H1 (cell line): Measurements from ENCODE around the gene COX10. TPM values are rescaled to one million over a fixed set of nuclear protein-coding genes. Genes with fewer than 3 reads are reported as not detected.

ENCODE experiments used
- CTCF ChIA-PET: fragments of 300-600 bp; sonication (Branson Sonifier 250); formaldehyde crosslinking; loops from one replicate; lab custom pipeline; 2021; ENCODE audit not compliant: partially characterized antibody; lab: Charles Lee
- POLR2A ChIA-PET: fragments of 300-600 bp; sonication (Branson Sonifier 250); formaldehyde crosslinking; loops from one replicate; lab custom pipeline; 2021; ENCODE audit warnings: inconsistent platforms; ENCODE audit not compliant: partially characterized antibody; lab: Charles Lee
- DNase-seq, 2 experiments: peaks; one replicate each; pipeline versions ENCODE4 v3.0.0 to v3.0.0-alpha.2; 2010 to 2022; ENCODE audit warnings: low spot score in 2 of 2, low read depth in 1 of 2, mixed read lengths in 1 of 2
- FAIRE-seq: peaks from 2 replicates; lab custom pipeline; 2011; peaks lifted over from hg19 to GRCh38; lab: Jason Lieb, UNC
- H2AFZ ChIP-seq: 2 replicates; pipeline ENCODE4 v1.8.1; 2012; ENCODE audit warnings: low read length, inconsistent platforms
- H2AK5ac ChIP-seq: 2 replicates; pipeline ENCODE4 v1.6.1; 2013; ENCODE audit warnings: low read depth, low read length
- H2BK120ac ChIP-seq: replicated peaks from 2 replicates; pipeline ENCODE3; 2013; ENCODE audit warnings: low read depth, low read length, inconsistent platforms
- H2BK12ac ChIP-seq: 2 replicates; pipeline ENCODE4 v1.6.1; 2013; ENCODE audit warnings: low read depth, low read length
- H2BK15ac ChIP-seq: 2 replicates; pipeline ENCODE4 v1.6.1; 2013; ENCODE audit warnings: low read length
- H2BK20ac ChIP-seq: 2 replicates; pipeline ENCODE4 v1.6.1; 2013; ENCODE audit warnings: low read length
- H2BK5ac ChIP-seq: 2 replicates; pipeline ENCODE4 v1.6.1; 2013; ENCODE audit warnings: low read depth, low read length
- H3K14ac ChIP-seq: 2 replicates; pipeline ENCODE4 v1.6.1; 2013; ENCODE audit warnings: inconsistent platforms; ENCODE audit not compliant: insufficient read length
- H3K18ac ChIP-seq: 2 replicates; pipeline ENCODE4 v1.6.1; 2013; ENCODE audit warnings: low read length; ENCODE audit errors: extremely low read depth
- H3K23ac ChIP-seq: 2 replicates; pipeline ENCODE4 v1.6.1; 2013; ENCODE audit warnings: inconsistent platforms; ENCODE audit not compliant: insufficient read length
- H3K23me2 ChIP-seq: 2 replicates; pipeline ENCODE4 v1.6.1; 2013; ENCODE audit warnings: low read depth, low read length
- H3K27ac ChIP-seq: 2 replicates; pipeline ENCODE4 v1.6.1; 2011; ENCODE audit warnings: low read depth, low read length, inconsistent platforms
- H3K27me3 ChIP-seq, 4 experiments: replicated peaks in 1 of 4; 1 replicate in 1 of 4; 2 replicates in 3 of 4; pipeline versions ENCODE4 v1.6.1 to v1.8.1; 2011 to 2013; ENCODE audit warnings: low read length in 3 of 4, mild to moderate bottlenecking in 3 of 4, inconsistent platforms in 2 of 4, mixed read lengths in 2 of 4, moderate library complexity in 1 of 4; ENCODE audit not compliant: control insufficient read depth in 3 of 4, insufficient read depth in 3 of 4; ENCODE audit errors: extremely low read depth in 1 of 4
- H3K36me3 ChIP-seq, 4 experiments: 2 replicates each; pipeline versions ENCODE4 v1.6.1 to v1.8.1; 2011 to 2013; ENCODE audit warnings: mild to moderate bottlenecking in 4 of 4, low read length in 3 of 4, moderate library complexity in 2 of 4, control low read depth in 1 of 4, inconsistent platforms in 1 of 4; ENCODE audit not compliant: insufficient read depth in 4 of 4, control insufficient read depth in 2 of 4
- H3K4ac ChIP-seq: replicated peaks from 2 replicates; pipeline ENCODE3; 2013; ENCODE audit warnings: low read length, low read depth, mixed read lengths, inconsistent platforms; ENCODE audit not compliant: insufficient read length
- H3K4me1 ChIP-seq, 4 experiments: replicated peaks in 1 of 4; 1 replicate in 1 of 4; 2 replicates in 3 of 4; pipeline versions ENCODE4 v1.6.1 to v1.8.1; 2011 to 2013; ENCODE audit warnings: low read length in 3 of 4, inconsistent platforms in 2 of 4, mixed read lengths in 1 of 4; ENCODE audit not compliant: insufficient read depth in 4 of 4, control insufficient read depth in 3 of 4
- H3K4me2 ChIP-seq, 2 experiments: 2 replicates each; pipeline versions ENCODE4 v1.6.1 to v1.8.1; 2011 to 2013; ENCODE audit warnings: low read depth in 2 of 2, low read length in 2 of 2, control low read depth in 1 of 2, inconsistent platforms in 1 of 2, mild to moderate bottlenecking in 1 of 2; ENCODE audit not compliant: insufficient read depth in 1 of 2
- H3K4me3 ChIP-seq, 4 experiments: fragments of 200-600, 300-600 bp in 1 of 4; sonication (generic), shearing (Covaris generic), sonication (Bioruptor Twin) in 1 of 4; 2 replicates each; pipeline versions ENCODE4 v1.5.1 to v1.8.1; 2011 to 2016; ENCODE audit warnings: low read length in 4 of 4, low read depth in 3 of 4, control low read depth in 2 of 4, inconsistent platforms in 2 of 4, mild to moderate bottlenecking in 2 of 4, mixed read lengths in 1 of 4, moderate library complexity in 1 of 4; ENCODE audit not compliant: insufficient read depth in 2 of 4; ENCODE audit errors: extremely low read depth in 1 of 4
- H3K56ac ChIP-seq: replicated peaks from 2 replicates; pipeline ENCODE3; 2013; ENCODE audit warnings: low read depth, mild to moderate bottlenecking, mixed read lengths, low read length, inconsistent platforms; ENCODE audit not compliant: insufficient read length
- H3K79me1 ChIP-seq: 2 replicates; pipeline ENCODE4 v1.6.1; 2013; ENCODE audit warnings: low read depth, low read length, control low read depth
- H3K79me2 ChIP-seq, 2 experiments: 2 replicates each; pipeline versions ENCODE4 v1.6.1 to v1.8.1; 2012 to 2013; ENCODE audit warnings: low read length in 2 of 2, mild to moderate bottlenecking in 2 of 2, inconsistent platforms in 1 of 2; ENCODE audit not compliant: insufficient read depth in 2 of 2, control insufficient read depth in 1 of 2
- H3K9ac ChIP-seq, 4 experiments: replicated peaks in 1 of 4; 1 replicate in 1 of 4; 2 replicates in 3 of 4; pipeline versions ENCODE4 v1.6.1 to v1.8.1; 2011 to 2013; ENCODE audit warnings: low read depth in 3 of 4, low read length in 3 of 4, control low read depth in 2 of 4, mild to moderate bottlenecking in 2 of 4, moderate library complexity in 2 of 4, inconsistent platforms in 1 of 4; ENCODE audit errors: extremely low read depth in 1 of 4
- H3K9me3 ChIP-seq, 2 experiments: 2 replicates each; pipeline versions ENCODE4 v1.6.1 to v1.8.1; 2012 to 2013; ENCODE audit warnings: mild to moderate bottlenecking in 2 of 2, moderate library complexity in 2 of 2, control low read depth in 1 of 2, inconsistent platforms in 1 of 2, low read depth in 1 of 2, low read length in 1 of 2, mixed read lengths in 1 of 2; ENCODE audit not compliant: insufficient read depth in 2 of 2
- H4K20me1 ChIP-seq, 2 experiments: replicated peaks in 1 of 2; 2 replicates each; pipeline versions ENCODE3 to v1.8.1; 2011 to 2013; ENCODE audit warnings: inconsistent platforms in 2 of 2, low read length in 2 of 2, mild to moderate bottlenecking in 1 of 2; ENCODE audit not compliant: insufficient read depth in 2 of 2, control insufficient read depth in 1 of 2
- H4K5ac ChIP-seq: 2 replicates; pipeline ENCODE4 v1.6.1; 2013; ENCODE audit warnings: low read length, low read depth, mixed read lengths, inconsistent platforms; ENCODE audit not compliant: insufficient read length
- H4K8ac ChIP-seq: 2 replicates; pipeline ENCODE4 v1.8.0; 2013; ENCODE audit warnings: mild to moderate bottlenecking, moderate library complexity, low read length, inconsistent platforms; ENCODE audit not compliant: insufficient read depth; ENCODE audit errors: extremely low read depth
- H4K91ac ChIP-seq: replicated peaks from 2 replicates; pipeline ENCODE3; 2013; ENCODE audit warnings: low read length, mixed read lengths, inconsistent platforms; ENCODE audit not compliant: insufficient read length
- ASH2L ChIP-seq: fragments of 200-600, 300-600 bp; sonication (generic); IDR thresholded peaks from one replicate; pipeline ENCODE4 v1.7.1; 2017; ENCODE audit warnings: low read length
- BACH1 ChIP-seq: IDR thresholded peaks from 2 replicates; pipeline ENCODE4 v1.6.1; 2012; ENCODE audit warnings: low read length, improper control_type of control experiment
- CEBPB ChIP-seq: IDR thresholded peaks from 2 replicates; pipeline ENCODE4 v1.6.1; 2012; ENCODE audit warnings: low read depth, low read length
- EP300 ChIP-seq, 2 experiments: IDR thresholded peaks; 1 replicate in 1 of 2; 2 replicates in 1 of 2; pipeline ENCODE4 v1.6.1; 2011 to 2012; ENCODE audit warnings: low read depth in 2 of 2, low read length in 2 of 2, mild to moderate bottlenecking in 2 of 2, borderline replicate concordance in 1 of 2, inconsistent platforms in 1 of 2, moderate library complexity in 1 of 2
- GABPA ChIP-seq: IDR thresholded peaks from 2 replicates; pipeline ENCODE4 v1.6.1; 2011; ENCODE audit warnings: mild to moderate bottlenecking, low read length, moderate library complexity, borderline replicate concordance; ENCODE audit not compliant: insufficient read depth
- GTF2F1 ChIP-seq: IDR thresholded peaks from 2 replicates; pipeline ENCODE4 v1.6.1; 2012; ENCODE audit warnings: low read depth, low read length, improper control_type of control experiment, borderline replicate concordance
- HDAC2 ChIP-seq, 2 experiments: fragments of 300-600 bp in 1 of 2; sonication (generic) in 1 of 2; IDR thresholded peaks; 2 replicates each; pipeline ENCODE4 v1.6.1; 2011 to 2012; ENCODE audit warnings: low read depth in 2 of 2, low read length in 2 of 2, mild to moderate bottlenecking in 2 of 2, moderate library complexity in 2 of 2, borderline replicate concordance in 1 of 2, inconsistent platforms in 1 of 2
- MAFK ChIP-seq: IDR thresholded peaks from 2 replicates; pipeline ENCODE4 v1.6.1; 2012; ENCODE audit warnings: low read depth, mild to moderate bottlenecking, improper control_type of control experiment, low read length
- PHF8 ChIP-seq: fragments of 200-600 bp; sonication (generic); conservative IDR thresholded peaks from 2 replicates; pipeline ENCODE4 v1.7.1; 2012; ENCODE audit warnings: low read depth, mild to moderate bottlenecking, inconsistent platforms, low read length, moderate library complexity
- POU5F1 ChIP-seq: IDR thresholded peaks from 2 replicates; pipeline ENCODE4 v1.6.1; 2011; ENCODE audit warnings: low read depth, mild to moderate bottlenecking, low read length, moderate library complexity
- SP1 ChIP-seq: IDR thresholded peaks from 2 replicates; pipeline ENCODE4 v1.6.1; 2011; ENCODE audit warnings: low read depth, low read length
- SRF ChIP-seq: IDR thresholded peaks from 2 replicates; pipeline ENCODE4 v1.6.1; 2011; ENCODE audit warnings: mild to moderate bottlenecking, low read depth, low read length, moderate library complexity
- SUZ12 ChIP-seq: fragments of 200-600 bp; sonication (generic); IDR thresholded peaks from 2 replicates; pipeline ENCODE4 v1.6.1; 2012; ENCODE audit warnings: mild to moderate bottlenecking, inconsistent platforms, low read length, moderate library complexity, mixed read lengths
- WGBS, 2 experiments: shearing (Covaris generic) in 1 of 2; methylation state at CpG; one replicate each; pipeline versions ENCODE4 v1.1.6 to v1.1.7; 2013 to 2015; ENCODE audit warnings: low lambda C conversion rate in 2 of 2, mixed read lengths in 2 of 2, inconsistent platforms in 1 of 2, low coverage in 1 of 2, missing lambda C conversion rate in 1 of 2; ENCODE audit not compliant: insufficient replicate concordance in 2 of 2, insufficient coverage in 1 of 2, insufficient read length in 1 of 2; ENCODE audit errors: extremely low coverage in 1 of 2, missing lambda C conversion rate in 1 of 2; 5-methylcytosine and 5-hydroxymethylcytosine counted together
- polyA plus RNA-seq, 7 experiments: library from polyadenylated mRNA; depleted of rRNA in 3 of 7; stranded (reverse) in 5 of 7; unstranded in 2 of 7; fragments of >200 nt in 5 of 7; fragments of 200-250 nt in 2 of 7; gene quantifications; 1 replicate in 5 of 7; 2 replicates in 1 of 7; 4 replicates in 1 of 7; pipeline versions ENCODE4 v1.2.1 to v1.2.3, GENCODE V29; 2011 to 2013; ENCODE audit warnings: missing spikeins in 2 of 7, mixed read lengths in 2 of 7
- total RNA-seq: library from RNA; stranded (reverse); fragmentation: NEBNext Ultra II Directional; extraction: Animal tissue kit (Norgen Biotek cat#: 25700); gene quantifications from 2 replicates; pipeline ENCODE4 v1.2.1, GENCODE V29; 2021

The COX10 gene
- total and polyA plus RNA-seq, 2 of the 8 experiments (the other 6 are each of a cell fraction or from before 2014, with no cell fraction given) = 18.0 to 23.0 TPM

GRCh38 chr17:14089179-14089578, 19.9 kb downstream of the COX10 start:
- peaks cover 0 to 42% of the 10 kb centered on the region in 2 experiments; a peak in 2 of 4 replicates for H3K79me2 ChIP-seq
- H3K4me2 ChIP-seq = no peak overlapping the region
- H3K27ac ChIP-seq = no peak overlapping the region
- H3K14ac ChIP-seq = no peak overlapping the region
- no peak overlapping the region for H2AFZ ChIP-seq
- no peak overlapping the region for H2AK5ac ChIP-seq
- peak; percentile 39 for FAIRE-seq
- no peak overlapping the region for H3K4me3 ChIP-seq
- H3K56ac ChIP-seq = no peak overlapping the region
- no peak overlapping the region for H3K23ac ChIP-seq
- no peak overlapping the region for H3K18ac ChIP-seq
- no peaks in the 10 kb centered on the region for H3K4me1 ChIP-seq
- no peak overlapping the region for H3K9ac ChIP-seq
- CTCF ChIA-PET = interaction anchor here (0.6 to 1.1 kb wide), 2 partner anchors 69 to 114 kb away, joined by 3 read pairs; no protein-coding TSS in a partner anchor
- H4K20me1 ChIP-seq = peaks cover 0 to 1% of the 10 kb centered on the region in 2 experiments
- no peak overlapping the region for H4K8ac ChIP-seq
- TF ChIP-seq SP1 = no peak
- no peak for TF ChIP-seq GTF2F1
- no peak for TF ChIP-seq SRF
- TF ChIP-seq HDAC2 (IDR thresholded peaks at IDR 0.05; ENCODE audit: borderline replicate concordance in 1 of 2, low read depth in 2 of 2, low read length in 2 of 2) = no peak
- no peak for TF ChIP-seq MAFK
- TF ChIP-seq GABPA = no peak
- TF ChIP-seq POU5F1 = no peak
- TF ChIP-seq CEBPB = no peak
- TF ChIP-seq SUZ12 = no peak
- no peak for TF ChIP-seq BACH1
- no peak for TF ChIP-seq ASH2L
- TF ChIP-seq EP300 (IDR thresholded peaks at IDR 0.05; ENCODE audit: borderline replicate concordance in 1 of 2, low read depth in 2 of 2, low read length in 2 of 2) = no peak
- no peak for TF ChIP-seq PHF8
- H2BK15ac ChIP-seq = no peak overlapping the region
- no peak overlapping the region for H4K91ac ChIP-seq
- no peaks in the 10 kb centered on the region for H3K27me3 ChIP-seq
- H3K23me2 ChIP-seq = no peaks in the 10 kb centered on the region
- no peak overlapping the region for H2BK5ac ChIP-seq
- POLR2A ChIA-PET = interaction anchor here (1.1 to 1.7 kb wide), 3 partner anchors 9 to 13 kb away, joined by 3 to 4 read pairs (median 3); no protein-coding TSS in a partner anchor
- no peak overlapping the region for H2BK120ac ChIP-seq
- DNase-seq = no peak
- no peaks in the 10 kb centered on the region for H3K36me3 ChIP-seq
- no peak overlapping the region for H2BK20ac ChIP-seq
- 75% methylated on average over 1 of the region's 1 CpG; no CpG with 5 or more reads in 1 of the 2 experiments for WGBS, 2 experiments
- H3K9me3 ChIP-seq = no peaks in the 10 kb centered on the region
- no peak overlapping the region for H4K5ac ChIP-seq
- no peak overlapping the region for H3K4ac ChIP-seq
- H3K79me1 ChIP-seq = no peaks in the 10 kb centered on the region
- no peak overlapping the region for H2BK12ac ChIP-seq
